Endothelial cell of umbilical vein (primary cell): ENCODE measurements around the gene LGALS3BP. TPM values are rescaled to one million over a fixed set of nuclear protein-coding genes. Genes with fewer than 3 reads are reported as not detected.

Experiments used
- BruUV-seq: library from RNA; stranded (reverse); fragments of 400-500 nt; replicated peaks from 2 replicates; lab custom pipeline; 2021; lab: Mats Ljungman, UMichigan
- CTCF ChIA-PET: fragments of 300-600, 350-600 bp; sonication (Branson Sonifier 250); formaldehyde crosslinking; loops from one replicate; lab custom pipeline; 2021; ENCODE audit warnings: antibody characterized with exemption, inconsistent platforms; lab: Charles Lee
- POLR2A ChIA-PET: fragments of 300-600, 350-600 bp; sonication (Branson Sonifier 250); formaldehyde crosslinking; loops from one replicate; lab custom pipeline; 2021; ENCODE audit warnings: antibody characterized with exemption, inconsistent platforms; lab: Charles Lee
- DNase-seq: peaks from one replicate; pipeline ENCODE4 v3.0.0-alpha.2; 2011; ENCODE audit warnings: low read depth, low spot score
- FAIRE-seq: peaks from 2 replicates; lab custom pipeline; 2011; peaks lifted over from hg19 to GRCh38; lab: Jason Lieb, UNC
- H2AFZ ChIP-seq: 2 replicates; pipeline ENCODE4 v1.6.0; 2012; ENCODE audit warnings: low read depth, low read length, control low read depth, inconsistent platforms
- H3K27ac ChIP-seq: 2 replicates; pipeline ENCODE4 v1.5.1; 2011; ENCODE audit warnings: low read depth, mild to moderate bottlenecking, control low read depth, low read length, moderate library complexity; ENCODE audit not compliant: insufficient read depth
- H3K27me3 ChIP-seq, 2 experiments: 2 replicates each; pipeline versions ENCODE4 v1.6.0 to v1.6.1; 2011; ENCODE audit warnings: low read length in 2 of 2, mixed read lengths in 1 of 2; ENCODE audit not compliant: control insufficient read depth in 2 of 2, insufficient read depth in 2 of 2
- H3K36me3 ChIP-seq, 2 experiments: 2 replicates in 1 of 2; 3 replicates in 1 of 2; pipeline ENCODE4 v1.5.1; 2011; ENCODE audit warnings: low read length in 2 of 2, mild to moderate bottlenecking in 1 of 2, moderate library complexity in 1 of 2; ENCODE audit not compliant: control insufficient read depth in 2 of 2, insufficient read depth in 2 of 2; ENCODE audit errors: extremely low read depth in 1 of 2
- H3K4me1 ChIP-seq: 3 replicates; pipeline ENCODE4 v1.5.1; 2011; ENCODE audit warnings: mild to moderate bottlenecking, low read length; ENCODE audit not compliant: control insufficient read depth, insufficient read depth; ENCODE audit errors: extremely low read depth
- H3K4me2 ChIP-seq: 2 replicates; pipeline ENCODE4 v1.6.1; 2011; ENCODE audit warnings: low read length, control low read depth, mixed read lengths; ENCODE audit not compliant: insufficient read depth
- H3K4me3 ChIP-seq, 3 experiments: fragments of 200-600 bp in 1 of 3; sonication (generic), shearing (Covaris generic) in 1 of 3; replicated peaks in 1 of 3; 2 replicates each; pipeline ENCODE4 v1.5.1; 2011 to 2016; ENCODE audit warnings: control low read depth in 3 of 3, low read length in 3 of 3, mild to moderate bottlenecking in 2 of 3, inconsistent platforms in 1 of 3, low read depth in 1 of 3, moderate library complexity in 1 of 3; ENCODE audit not compliant: insufficient read depth in 1 of 3
- H3K79me2 ChIP-seq: 2 replicates; pipeline ENCODE4 v1.6.0; 2012; ENCODE audit warnings: low read length, inconsistent platforms; ENCODE audit not compliant: control insufficient read depth, insufficient read depth
- H3K9ac ChIP-seq: replicated peaks from 2 replicates; pipeline ENCODE3; 2011; ENCODE audit warnings: low read length, control low read depth; ENCODE audit not compliant: insufficient read depth; ENCODE audit errors: extremely low read depth
- H3K9me1 ChIP-seq: replicated peaks from 3 replicates; pipeline ENCODE4 v1.6.0; 2011; ENCODE audit warnings: mild to moderate bottlenecking, low read length; ENCODE audit not compliant: control insufficient read depth, insufficient read depth; ENCODE audit errors: extremely low read depth
- H3K9me3 ChIP-seq: replicated peaks from 2 replicates; pipeline ENCODE4 v1.5.1; 2012; ENCODE audit warnings: low read length, inconsistent platforms; ENCODE audit not compliant: control insufficient read depth, insufficient read depth
- H4K20me1 ChIP-seq: replicated peaks from 2 replicates; pipeline ENCODE3; 2011; ENCODE audit warnings: mild to moderate bottlenecking, low read length; ENCODE audit not compliant: control insufficient read depth, insufficient read depth; ENCODE audit errors: extremely low read depth
- EZH2 ChIP-seq: IDR thresholded peaks from 2 replicates; pipeline ENCODE4 v1.6.1; 2012; ENCODE audit warnings: borderline replicate concordance, low read depth, mild to moderate bottlenecking, moderate library complexity, low read length, inconsistent platforms; ENCODE audit not compliant: severe bottlenecking
- FOS ChIP-seq: IDR thresholded peaks from 2 replicates; pipeline ENCODE4 v1.6.1; 2011; ENCODE audit warnings: mild to moderate bottlenecking, low read length, moderate library complexity, borderline replicate concordance; ENCODE audit not compliant: insufficient read depth
- GATA2 ChIP-seq: IDR thresholded peaks from 2 replicates; pipeline ENCODE4 v1.7.0; 2011; ENCODE audit warnings: low read depth, mild to moderate bottlenecking, moderate library complexity, mixed read lengths, low read length; ENCODE audit not compliant: insufficient read length, insufficient read depth
- JUN ChIP-seq: IDR thresholded peaks from 2 replicates; pipeline ENCODE4 v1.6.1; 2011; ENCODE audit warnings: borderline replicate concordance, low read depth; ENCODE audit not compliant: insufficient read length, insufficient read depth
- MYC ChIP-seq: IDR thresholded peaks from one replicate; pipeline ENCODE4 v1.6.1; 2011; ENCODE audit warnings: mild to moderate bottlenecking, low read depth, low read length
- POLR2A ChIP-seq: IDR thresholded peaks from 2 replicates; pipeline ENCODE4 v1.6.1; 2012; ENCODE audit warnings: low read depth, mild to moderate bottlenecking, control low read depth, low read length
- POLR2AphosphoS5 ChIP-seq: IDR thresholded peaks from 2 replicates; pipeline ENCODE4 v1.6.1; 2012; ENCODE audit warnings: low read depth, mild to moderate bottlenecking, control low read depth, low read length, moderate library complexity; ENCODE audit not compliant: insufficient read depth
- dilution Hi-C: fragments of 300-500 bp; cut with MboI; formaldehyde crosslinking; loops from one replicate; pipeline ENCODE4 v1.15.0; 2019; ENCODE audit warnings: low sequenced_read_pairs; ENCODE audit not compliant: extremely low pct_ligation_motif_present
- intact Hi-C: fragments of 100-400 bp; cut with micrococcal nuclease; formaldehyde crosslinking; loops from one replicate; pipeline ENCODE4 v1.10.0; 2022
- polyA plus RNA-seq, 4 experiments: library from polyadenylated mRNA; depleted of rRNA in 3 of 4; stranded (reverse) in 3 of 4; unstranded in 1 of 4; fragments of >200 nt; gene quantifications; 2 replicates each; pipeline versions ENCODE4 v1.2.1 to v1.2.3, GENCODE V29; 2011 to 2012; ENCODE audit warnings: missing spikeins in 1 of 4
- total RNA-seq: library from RNA; stranded (reverse); gene quantifications from 2 replicates; pipeline ENCODE4 v1.2.3, GENCODE V29; 2021
- TF ChIP-seq, protein P1 (sequence below), 2 donors: IDR thresholded peaks; 1 replicate in 1 of 2; 2 replicates in 1 of 2; pipeline ENCODE4 v1.5.1; 2011; ENCODE audit warnings: low read length in 2 of 2, mild to moderate bottlenecking in 2 of 2, moderate library complexity in 2 of 2, control low read depth in 1 of 2, inconsistent platforms in 1 of 2, low read depth in 1 of 2; ENCODE audit not compliant: insufficient read depth in 1 of 2; ENCODE audit errors: extremely low read depth in 1 of 2
- TF ChIP-seq, protein P2 (sequence below): IDR thresholded peaks from 2 replicates; pipeline ENCODE4 v1.6.1; 2011; ENCODE audit not compliant: insufficient read depth, insufficient read length

LGALS3BP gene
- total and polyA plus RNA-seq, 2 donors (not counting 3 experiments of a cell fraction or from before 2014, with no cell fraction given), result 0.77 to 1.3 TPM

DNA sequence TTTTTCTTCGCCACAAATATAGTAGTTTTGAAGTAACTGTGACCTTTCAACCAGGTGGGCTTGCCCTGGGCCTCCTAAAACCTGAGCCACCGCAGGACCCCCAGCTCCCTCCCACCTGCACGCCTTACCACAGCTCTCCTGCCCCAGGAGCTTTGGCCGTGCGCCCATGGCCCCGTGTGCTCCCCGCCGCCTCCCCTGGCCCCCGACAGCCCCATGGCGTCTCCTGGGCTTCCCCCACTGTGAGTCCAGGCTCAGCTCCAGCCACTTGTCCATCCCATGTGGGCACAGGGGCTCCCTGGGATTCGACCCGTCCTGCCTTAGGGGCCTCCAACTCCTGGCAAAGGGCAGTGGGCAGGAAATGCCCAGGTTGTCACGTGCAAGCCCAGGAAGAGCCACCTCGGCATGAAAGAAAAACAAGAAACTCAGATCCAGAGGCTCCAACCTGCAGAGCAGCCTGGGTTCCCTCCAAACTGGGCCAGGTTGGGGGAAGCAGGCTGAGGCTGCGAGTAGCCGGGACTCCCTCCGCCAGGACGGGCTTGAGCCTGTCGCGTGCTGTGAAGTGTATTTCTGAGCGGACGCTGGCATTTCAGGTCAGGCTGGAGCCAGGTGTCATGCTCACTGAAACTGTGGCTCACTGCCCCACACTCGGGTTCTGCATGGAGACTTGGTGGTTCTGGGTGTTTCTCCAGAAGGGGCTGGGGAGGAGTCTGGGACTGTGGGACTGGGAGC is 5.8 kb downstream of the LGALS3BP start:
- H3K4me2 ChIP-seq, result no peak overlapping the region
- H3K27me3 ChIP-seq, result no peaks in the 10 kb centered on the region
- CTCF ChIA-PET, result interaction anchor here (1.1 to 9.1 kb wide), 2 partner anchors 108 to 111 kb away, joined by 3 to 171 read pairs; no protein-coding TSS in a partner anchor
- H3K9ac ChIP-seq, result no peak overlapping the region
- no peaks in the 10 kb centered on the region for H3K36me3 ChIP-seq
- dilution Hi-C loops, result no loop called here
- H3K9me3 ChIP-seq, result no peaks in the 10 kb centered on the region
- POLR2A ChIA-PET, result no interaction called here
- no peaks in the 10 kb centered on the region for H3K79me2 ChIP-seq
- intact Hi-C loops, result no loop called here
- no peak overlapping the region for H2AFZ ChIP-seq
- H3K4me3 ChIP-seq, result no peak overlapping the region
- TF ChIP-seq, protein P1, sequence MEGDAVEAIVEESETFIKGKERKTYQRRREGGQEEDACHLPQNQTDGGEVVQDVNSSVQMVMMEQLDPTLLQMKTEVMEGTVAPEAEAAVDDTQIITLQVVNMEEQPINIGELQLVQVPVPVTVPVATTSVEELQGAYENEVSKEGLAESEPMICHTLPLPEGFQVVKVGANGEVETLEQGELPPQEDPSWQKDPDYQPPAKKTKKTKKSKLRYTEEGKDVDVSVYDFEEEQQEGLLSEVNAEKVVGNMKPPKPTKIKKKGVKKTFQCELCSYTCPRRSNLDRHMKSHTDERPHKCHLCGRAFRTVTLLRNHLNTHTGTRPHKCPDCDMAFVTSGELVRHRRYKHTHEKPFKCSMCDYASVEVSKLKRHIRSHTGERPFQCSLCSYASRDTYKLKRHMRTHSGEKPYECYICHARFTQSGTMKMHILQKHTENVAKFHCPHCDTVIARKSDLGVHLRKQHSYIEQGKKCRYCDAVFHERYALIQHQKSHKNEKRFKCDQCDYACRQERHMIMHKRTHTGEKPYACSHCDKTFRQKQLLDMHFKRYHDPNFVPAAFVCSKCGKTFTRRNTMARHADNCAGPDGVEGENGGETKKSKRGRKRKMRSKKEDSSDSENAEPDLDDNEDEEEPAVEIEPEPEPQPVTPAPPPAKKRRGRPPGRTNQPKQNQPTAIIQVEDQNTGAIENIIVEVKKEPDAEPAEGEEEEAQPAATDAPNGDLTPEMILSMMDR (IDR thresholded peaks at IDR 0.05; ENCODE audit: extremely low read depth in 1 of 2, insufficient read depth in 1 of 2, low read depth in 1 of 2, low read length in 2 of 2), result no peak
- TF ChIP-seq GATA2 (no peak), POLR2A (no peak), FOS (no peak), MYC (no peak), EZH2 (no peak), JUN (no peak), POLR2AphosphoS5 (no peak)
- TF ChIP-seq, protein P2, sequence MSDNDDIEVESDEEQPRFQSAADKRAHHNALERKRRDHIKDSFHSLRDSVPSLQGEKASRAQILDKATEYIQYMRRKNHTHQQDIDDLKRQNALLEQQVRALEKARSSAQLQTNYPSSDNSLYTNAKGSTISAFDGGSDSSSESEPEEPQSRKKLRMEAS, result no peak
- no peak overlapping the region for H3K27ac ChIP-seq
- no TSS peak for BruUV-seq
- H3K9me1 ChIP-seq, result no peaks in the 10 kb centered on the region
- H3K4me1 ChIP-seq, result no peaks in the 10 kb centered on the region
- DNase-seq (no peak), FAIRE-seq (no peak)
- no peaks in the 10 kb centered on the region for H4K20me1 ChIP-seq
